MCF 10A (cell line): ENCODE results near the gene ONECUT2. TPM values are rescaled to one million over a fixed set of nuclear protein-coding genes. Genes with fewer than 3 reads are reported as not detected.

Experiments used
- BruUV-seq: library from RNA; stranded (reverse); fragments of 400-500 nt; replicated peaks from 2 replicates; lab custom pipeline; 2021; lab: Mats Ljungman, UMichigan
- CTCF ChIA-PET: fragments of 300-600 bp; sonication (Branson Sonifier 250); formaldehyde crosslinking; extraction: SDS; loops from one replicate; lab custom pipeline; 2021; ENCODE audit warnings: antibody characterized with exemption, inconsistent platforms; lab: Yijun Ruan, JAX
- POLR2A ChIA-PET: fragments of 300-600, 350-650 bp; sonication (Branson Sonifier 250); formaldehyde crosslinking; extraction: SDS; loops from one replicate; lab custom pipeline; 2020; ENCODE audit warnings: antibody characterized with exemption, inconsistent platforms; lab: Yijun Ruan, JAX
- DNase-seq: peaks from one replicate; pipeline ENCODE4 v3.0.0-alpha.2; 2018; ENCODE audit not compliant: unreplicated experiment
- H3K27ac Mint-ChIP-seq: one replicate; pipeline ENCODE4 v1.8.0; 2022; ENCODE audit warnings: mild to moderate bottlenecking, low read depth, mixed read lengths; ENCODE audit not compliant: unreplicated experiment
- H3K27me3 Mint-ChIP-seq: one replicate; pipeline ENCODE4 v1.8.0; 2022; ENCODE audit warnings: mixed read lengths; ENCODE audit not compliant: insufficient read depth, unreplicated experiment
- H3K36me3 Mint-ChIP-seq: one replicate; pipeline ENCODE4 v1.8.0; 2022; ENCODE audit warnings: mild to moderate bottlenecking, moderate library complexity, mixed read lengths; ENCODE audit not compliant: insufficient read depth, unreplicated experiment
- H3K4me1 Mint-ChIP-seq: one replicate; pipeline ENCODE4 v1.8.0; 2022; ENCODE audit warnings: mixed read lengths; ENCODE audit not compliant: insufficient read depth, unreplicated experiment
- H3K4me3 Mint-ChIP-seq: one replicate; pipeline ENCODE4 v1.8.0; 2022; ENCODE audit warnings: mild to moderate bottlenecking, moderate library complexity, mixed read lengths; ENCODE audit not compliant: unreplicated experiment
- H3K9me3 Mint-ChIP-seq: one replicate; pipeline ENCODE4 v1.8.0; 2022; ENCODE audit warnings: mixed read lengths; ENCODE audit not compliant: unreplicated experiment
- intact Hi-C: fragments of 100-400 bp; cut with micrococcal nuclease; formaldehyde crosslinking; loops from 2 replicates; pipeline ENCODE4 v1.14.1; 2022
- total RNA-seq: library from RNA; stranded (reverse); gene quantifications from 2 replicates; pipeline ENCODE4 v1.2.3, GENCODE V29; 2022
- TF ChIP-seq, protein P1 (sequence below): fragments of 200-600 bp; IDR thresholded peaks from one replicate; pipeline ENCODE4 v1.8.0; 2022; ENCODE audit warnings: antibody characterized with exemption, mild to moderate bottlenecking; ENCODE audit not compliant: unreplicated experiment

ONECUT2 gene
- total RNA-seq, 1 experiment from 2014 or later = 0.89 TPM

DNA sequence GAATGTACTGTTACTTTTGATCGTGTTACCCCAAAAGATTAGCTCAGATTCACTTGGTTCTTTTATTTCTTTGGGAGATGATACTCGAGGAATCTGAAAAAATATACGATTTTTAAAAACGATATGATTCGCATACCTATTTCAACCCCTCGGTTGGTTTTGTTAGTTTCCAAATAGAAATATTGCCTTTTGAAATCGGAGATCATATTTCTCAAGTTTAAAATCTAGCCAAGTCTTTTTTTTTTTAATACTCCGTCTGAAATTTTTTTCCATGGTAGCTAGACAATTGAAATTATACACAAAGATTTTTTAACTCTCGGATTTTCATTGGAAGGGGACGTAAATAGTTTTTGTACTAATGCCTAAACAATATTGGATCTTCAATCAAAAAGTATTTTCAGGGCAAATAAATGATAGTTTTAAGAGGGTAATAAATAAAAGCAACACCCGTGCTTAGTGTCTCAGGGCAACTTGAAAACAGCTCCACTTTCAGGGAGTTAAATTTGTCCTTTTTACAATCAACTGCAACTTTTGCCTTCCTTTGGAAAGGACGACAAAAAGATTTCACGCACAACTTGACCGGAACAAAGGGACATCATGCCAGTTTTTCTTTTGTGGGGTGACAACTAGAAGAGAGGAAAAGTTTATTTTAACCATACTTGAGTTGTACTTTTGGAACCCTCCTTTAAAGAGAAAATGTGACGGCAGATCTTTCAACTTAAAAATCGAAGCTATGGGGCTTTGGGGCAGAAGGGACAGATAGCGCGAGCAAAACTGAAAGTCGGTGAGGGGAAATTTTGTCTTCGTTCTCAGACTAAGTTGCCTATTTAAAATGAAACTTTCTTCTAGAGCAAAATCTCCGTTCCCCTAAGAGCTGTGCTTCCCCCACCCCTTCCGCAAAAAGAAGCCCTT, 5.8 kb upstream of the ONECUT2 start:
- BruUV-seq = no TSS peak
- Mint-ChIP-seq H3K4me3 (no peak overlapping the region), H3K4me1 (peaks cover 11% of the 10 kb centered on the region), H3K36me3 (no peaks in the 10 kb centered on the region), H3K27ac (no peak overlapping the region), H3K27me3 (peaks cover 77% of the 10 kb centered on the region), H3K9me3 (no peaks in the 10 kb centered on the region)
- ChIA-PET POLR2A (interaction anchor here (0.6 kb wide), 1 partner anchor 706 kb away, joined by 3 read pairs; no protein-coding TSS in a partner anchor), CTCF (interaction anchor here (0.7 kb wide), 1 partner anchor 154 kb away, joined by 4 read pairs; no protein-coding TSS in a partner anchor)
- TF ChIP-seq, protein P1, sequence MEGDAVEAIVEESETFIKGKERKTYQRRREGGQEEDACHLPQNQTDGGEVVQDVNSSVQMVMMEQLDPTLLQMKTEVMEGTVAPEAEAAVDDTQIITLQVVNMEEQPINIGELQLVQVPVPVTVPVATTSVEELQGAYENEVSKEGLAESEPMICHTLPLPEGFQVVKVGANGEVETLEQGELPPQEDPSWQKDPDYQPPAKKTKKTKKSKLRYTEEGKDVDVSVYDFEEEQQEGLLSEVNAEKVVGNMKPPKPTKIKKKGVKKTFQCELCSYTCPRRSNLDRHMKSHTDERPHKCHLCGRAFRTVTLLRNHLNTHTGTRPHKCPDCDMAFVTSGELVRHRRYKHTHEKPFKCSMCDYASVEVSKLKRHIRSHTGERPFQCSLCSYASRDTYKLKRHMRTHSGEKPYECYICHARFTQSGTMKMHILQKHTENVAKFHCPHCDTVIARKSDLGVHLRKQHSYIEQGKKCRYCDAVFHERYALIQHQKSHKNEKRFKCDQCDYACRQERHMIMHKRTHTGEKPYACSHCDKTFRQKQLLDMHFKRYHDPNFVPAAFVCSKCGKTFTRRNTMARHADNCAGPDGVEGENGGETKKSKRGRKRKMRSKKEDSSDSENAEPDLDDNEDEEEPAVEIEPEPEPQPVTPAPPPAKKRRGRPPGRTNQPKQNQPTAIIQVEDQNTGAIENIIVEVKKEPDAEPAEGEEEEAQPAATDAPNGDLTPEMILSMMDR = no peak
- no peak for DNase-seq
- intact Hi-C loops = no loop called here

DNA sequence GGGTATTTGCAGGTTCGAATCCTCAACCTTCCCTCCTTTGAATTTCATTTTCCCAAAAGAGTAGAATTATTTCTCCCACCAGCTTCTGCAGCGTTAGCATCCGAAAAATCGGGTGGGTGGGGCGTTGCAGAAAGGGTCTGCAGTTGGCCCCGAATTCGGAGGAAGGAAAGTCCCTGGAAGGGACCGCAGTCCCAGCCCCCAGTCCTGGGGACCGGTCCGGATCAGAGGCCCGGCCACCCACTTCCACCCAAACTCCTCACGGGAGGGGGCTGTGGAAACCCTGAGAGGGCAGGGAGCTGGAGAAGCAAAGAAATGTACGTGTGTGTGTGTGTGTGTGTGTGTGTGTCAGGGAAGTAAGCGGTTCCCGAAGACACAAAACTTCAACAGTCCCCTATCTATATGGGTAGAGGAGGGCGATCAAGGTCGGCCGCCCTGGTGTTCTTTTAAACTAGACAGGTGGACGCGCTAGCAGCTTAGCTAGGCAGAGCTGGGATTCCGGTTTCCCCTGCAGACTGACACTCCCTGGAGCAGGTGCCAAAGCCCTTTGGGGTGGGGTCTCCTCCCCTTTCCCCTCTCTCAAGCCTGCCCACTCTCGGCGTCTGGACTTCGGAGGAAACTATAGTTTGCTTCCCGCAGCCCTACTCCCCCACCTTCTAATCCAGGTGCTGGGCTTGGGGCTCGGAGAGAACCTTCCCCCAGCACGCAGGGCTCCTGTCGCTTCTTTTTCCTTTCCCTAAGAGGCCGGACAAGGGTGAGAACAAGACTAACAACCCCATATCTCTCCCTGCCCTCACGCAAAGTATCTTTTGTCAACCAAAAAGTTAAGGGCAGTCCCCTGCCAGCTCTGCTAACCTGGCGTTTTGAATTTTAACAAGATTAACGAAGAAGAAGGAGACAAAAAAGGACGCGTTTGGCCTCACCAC, 4.8 kb upstream of the ONECUT2 start:
- no peak overlapping the region for H3K27ac Mint-ChIP-seq

DNA sequence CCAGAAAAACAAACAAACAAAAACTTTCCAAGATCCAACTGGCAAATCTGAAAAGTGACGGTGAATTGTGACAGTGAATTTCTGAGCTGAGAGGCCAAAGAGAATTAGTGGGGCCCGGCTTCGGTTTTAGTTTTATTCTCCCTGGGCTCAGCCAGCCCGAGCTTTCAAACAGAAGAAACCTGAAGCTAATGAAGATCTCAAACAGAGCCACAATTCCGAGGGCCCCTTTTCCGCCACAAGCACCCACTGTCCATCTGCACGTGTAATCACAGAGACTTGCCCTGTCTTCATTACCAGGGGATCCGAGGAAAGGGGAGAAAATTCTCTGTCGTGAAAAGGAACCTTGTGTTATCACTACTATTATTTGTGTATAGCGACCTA, 4.2 kb upstream of the ONECUT2 start:
- H3K4me3 Mint-ChIP-seq = no peak overlapping the region
- POLR2A ChIA-PET = no interaction called here
- no peak overlapping the region for H3K27ac Mint-ChIP-seq
- intact Hi-C loops = no loop called here
- no peaks in the 10 kb centered on the region for H3K36me3 Mint-ChIP-seq
- CTCF ChIA-PET = no interaction called here
- no peaks in the 10 kb centered on the region for H3K9me3 Mint-ChIP-seq
- TF ChIP-seq, protein P1 = no peak
- DNase-seq = no peak
- peaks cover 67% of the 10 kb centered on the region for H3K27me3 Mint-ChIP-seq
- peaks cover 13% of the 10 kb centered on the region for H3K4me1 Mint-ChIP-seq
- BruUV-seq = no TSS peak

More for the DNA sequence above, 4.8 kb upstream of the ONECUT2 start:
- CTCF ChIA-PET = no interaction called here
- Mint-ChIP-seq H3K36me3 (no peaks in the 10 kb centered on the region), H3K9me3 (no peaks in the 10 kb centered on the region), H3K4me3 (no peak overlapping the region), H3K4me1 (peaks cover 13% of the 10 kb centered on the region), H3K27me3 (peaks cover 74% of the 10 kb centered on the region)
- POLR2A ChIA-PET = no interaction called here
- intact Hi-C loops = no loop called here
- TF ChIP-seq, protein P1 = no peak
- BruUV-seq = no TSS peak
- no peak for DNase-seq
